HepG2 (cell line): Measurements from ENCODE around the gene TPRG1. TPM values are rescaled to one million over a fixed set of nuclear protein-coding genes. Genes with fewer than 3 reads are reported as not detected.

Experiments used
- ATAC-seq: fragments of 200-7000 bp; cut with Tn5 transposase; 3 replicates; pipeline ENCODE4 v1.9.1; 2020; ENCODE audit warnings: mild to moderate bottlenecking, moderate library complexity
- BruUV-seq: library from RNA; stranded (reverse); fragments of 400-500 nt; replicated peaks from 2 replicates; lab custom pipeline; 2021; lab: Mats Ljungman, UMichigan
- CTCF ChIA-PET: fragments of 300-600 bp; formaldehyde crosslinking; extraction: SDS; loops from one replicate; lab custom pipeline; 2021; ENCODE audit warnings: low total read pairs, inconsistent platforms, low intra/inter-chr PET ratio; lab: Yijun Ruan, JAX
- POLR2A ChIA-PET: fragments of 350-600 bp; sonication (Branson Sonifier 250); formaldehyde crosslinking; loops from one replicate; lab custom pipeline; 2020; ENCODE audit warnings: antibody characterized with exemption, inconsistent platforms; lab: Yijun Ruan, JAX
- DNase-seq: peaks from one replicate; pipeline ENCODE4 v3.0.0-alpha.2; 2015; ENCODE audit warnings: low spot score
- FAIRE-seq: peaks from 3 replicates; lab custom pipeline; 2011; peaks lifted over from hg19 to GRCh38; lab: Jason Lieb, UNC
- H2AFZ ChIP-seq: one replicate; pipeline ENCODE4 v1.6.1; 2011; ENCODE audit warnings: low read length, inconsistent platforms
- H3K27ac ChIP-seq: fragments of 300-600 bp; 3 replicates; pipeline ENCODE4 v1.8.0; 2011; ENCODE audit warnings: mixed run types, mild to moderate bottlenecking, mixed read lengths, low read length, inconsistent platforms; ENCODE audit not compliant: insufficient read depth; ENCODE audit errors: extremely low read length
- H3K27me3 ChIP-seq, 2 experiments: fragments of 200-600 bp in 1 of 2; 2 replicates in 1 of 2; 3 replicates in 1 of 2; pipeline versions ENCODE4 v1.6.0 to v1.8.0; 2011; ENCODE audit warnings: low read length in 2 of 2, mild to moderate bottlenecking in 2 of 2, moderate library complexity in 2 of 2, inconsistent platforms in 1 of 2; ENCODE audit not compliant: insufficient read depth in 2 of 2, control insufficient read depth in 1 of 2
- H3K36me3 ChIP-seq, 2 experiments: fragments of 200-600 bp in 1 of 2; replicated peaks in 1 of 2; 2 replicates in 1 of 2; 3 replicates in 1 of 2; pipeline versions ENCODE4 v1.5.1 to v1.8.0; 2011; ENCODE audit warnings: low read length in 2 of 2, inconsistent platforms in 1 of 2; ENCODE audit not compliant: insufficient read depth in 2 of 2, control insufficient read depth in 1 of 2
- H3K4me1 ChIP-seq: 2 replicates; pipeline ENCODE4 v1.5.1; 2012; ENCODE audit warnings: low read length, inconsistent platforms; ENCODE audit not compliant: insufficient read depth
- H3K4me2 ChIP-seq: 2 replicates; pipeline ENCODE4 v1.6.0; 2011; ENCODE audit warnings: low read depth, low read length, inconsistent platforms
- H3K4me3 ChIP-seq, 3 experiments: fragments of 200-600 bp in 1 of 3; sonication (generic), shearing (Covaris generic) in 1 of 3; replicated peaks in 1 of 3; 2 replicates each; pipeline ENCODE4 v1.5.1; 2011 to 2016; ENCODE audit warnings: low read length in 3 of 3, inconsistent platforms in 2 of 3, low read depth in 2 of 3, mild to moderate bottlenecking in 2 of 3, control low read depth in 1 of 3, mixed read lengths in 1 of 3; ENCODE audit not compliant: insufficient read depth in 1 of 3
- H3K79me2 ChIP-seq: one replicate; pipeline ENCODE4 v1.6.1; 2011; ENCODE audit warnings: low read length, inconsistent platforms; ENCODE audit not compliant: insufficient read depth
- H3K9ac ChIP-seq: 2 replicates; pipeline ENCODE4 v1.6.0; 2011; ENCODE audit warnings: mild to moderate bottlenecking, low read depth, low read length, inconsistent platforms; ENCODE audit not compliant: insufficient read depth
- H3K9me3 ChIP-seq: 2 replicates; pipeline ENCODE4 v1.5.1; 2012; ENCODE audit warnings: mild to moderate bottlenecking, low read length
- H4K20me1 ChIP-seq: 2 replicates; pipeline ENCODE4 v1.6.0; 2011; ENCODE audit warnings: inconsistent platforms, mild to moderate bottlenecking, low read length, moderate library complexity; ENCODE audit not compliant: insufficient read depth
- ATM ChIP-seq: fragments of 450-650 bp; IDR thresholded peaks from 2 replicates; pipeline ENCODE4 v1.7.1; 2017; ENCODE audit warnings: mild to moderate bottlenecking, borderline replicate concordance
- BRCA1 ChIP-seq: sonication (generic); formaldehyde crosslinking; IDR thresholded peaks from 2 replicates; pipeline ENCODE4 v1.4.0; 2020; ENCODE audit warnings: missing genetic modification reagents
- CEBPG ChIP-seq: IDR thresholded peaks from 2 replicates; pipeline ENCODE4 v1.6.1; 2016
- FOXM1 ChIP-seq: sonication (generic); formaldehyde crosslinking; IDR thresholded peaks from 2 replicates; pipeline ENCODE4 v1.5.0; 2020; ENCODE audit warnings: missing genetic modification reagents
- HNRNPH1 ChIP-seq: fragments of 200-400 bp; formaldehyde crosslinking; optimal IDR thresholded peaks from 2 replicates; pipeline ENCODE3; 2017; ENCODE audit warnings: mild to moderate bottlenecking, low read depth, low read length
- KDM1A ChIP-seq: IDR thresholded peaks from 2 replicates; pipeline ENCODE4 v1.6.1; 2016; ENCODE audit warnings: missing compliant biosample characterization
- NAIF1 ChIP-seq: sonication (generic); formaldehyde crosslinking; IDR thresholded peaks from 2 replicates; pipeline ENCODE4 v1.5.0; 2020; ENCODE audit warnings: mild to moderate bottlenecking, missing genetic modification reagents, borderline replicate concordance
- NR2C2 ChIP-seq: sonication (generic); formaldehyde crosslinking; IDR thresholded peaks from 2 replicates; pipeline ENCODE4 v1.4.0; 2020; ENCODE audit warnings: missing genetic modification reagents, mild to moderate bottlenecking, moderate library complexity, borderline replicate concordance
- TBX3 ChIP-seq: fragments of 450-650 bp; IDR thresholded peaks from 2 replicates; pipeline ENCODE4 v1.6.1; 2017; ENCODE audit warnings: antibody characterized with exemption, mild to moderate bottlenecking, inconsistent platforms, borderline replicate concordance
- TEAD2 ChIP-seq: sonication (generic); formaldehyde crosslinking; IDR thresholded peaks from 2 replicates; pipeline ENCODE4 v1.9.0; 2021; ENCODE audit warnings: missing genetic modification reagents
- ZBTB7B ChIP-seq: sonication (generic); formaldehyde crosslinking; IDR thresholded peaks from 2 replicates; pipeline ENCODE4 v1.4.0; 2020; ENCODE audit warnings: missing genetic modification reagents
- ZNF720 ChIP-seq: sonication (generic); formaldehyde crosslinking; IDR thresholded peaks from 2 replicates; pipeline ENCODE4 v1.4.0; 2020; ENCODE audit warnings: missing genetic modification reagents
- WGBS: methylation state at CpG from one replicate; pipeline ENCODE4 v1.1.6; 2017; ENCODE audit warnings: low lambda C conversion rate; 5-methylcytosine and 5-hydroxymethylcytosine counted together
- in situ Hi-C: cut with HindIII; loops from 2 replicates; pipeline ENCODE4 v1.10.0; 2017; ENCODE audit warnings: low pct_unique_long_range_greater_than_20kb; ENCODE audit not compliant: extremely low pct_ligation_motif_present
- intact Hi-C: fragments of 100-400 bp; cut with micrococcal nuclease; formaldehyde crosslinking; loops from one replicate; pipeline ENCODE4 v1.10.0; 2022; ENCODE audit not compliant: unreplicated experiment
- polyA plus RNA-seq, 8 experiments: library from polyadenylated mRNA; depleted of rRNA in 3 of 8; stranded (reverse) in 7 of 8; unstranded in 1 of 8; fragments of >200 nt; fragmentation: Illumina TruSeq in 4 of 8; extraction: Trizol in 4 of 8; gene quantifications; 2 replicates each; pipeline versions ENCODE4 v1.2.1 to v1.2.3, GENCODE V29; 2011 to 2016; ENCODE audit warnings: low read depth in 4 of 8, missing spikeins in 1 of 8, mixed read lengths in 1 of 8; ENCODE audit not compliant: insufficient read depth in 1 of 8
- total RNA-seq, 5 experiments: library from RNA; depleted of rRNA; stranded (reverse); fragments of >200 nt; fragmentation: Illumina TruSeq; extraction: Trizol; gene quantifications; 2 replicates each; pipeline ENCODE4 v1.2.3, GENCODE V29; 2016; ENCODE audit warnings: low read depth in 1 of 5
- TF ChIP-seq, protein P1 (sequence below): sonication (generic); formaldehyde crosslinking; IDR thresholded peaks from 2 replicates; pipeline ENCODE4 v1.4.0; 2020; ENCODE audit warnings: missing genetic modification reagents, borderline replicate concordance
- TF ChIP-seq, protein P2 (sequence below): sonication (generic); formaldehyde crosslinking; IDR thresholded peaks from 2 replicates; pipeline ENCODE4 v1.4.0; 2020; ENCODE audit warnings: missing genetic modification reagents
- TF ChIP-seq, protein P3 (sequence below): IDR thresholded peaks from 2 replicates; pipeline ENCODE4 v1.6.1; 2012; ENCODE audit warnings: low read length, improper control_type of control experiment
- TF ChIP-seq, protein P4 (sequence below): sonication (generic); formaldehyde crosslinking; IDR thresholded peaks from 2 replicates; pipeline ENCODE4 v1.5.1; 2020; ENCODE audit warnings: missing genetic modification reagents, mild to moderate bottlenecking, borderline replicate concordance

Gene TPRG1
- total and polyA plus RNA-seq, 2 of the 13 experiments (the other 11 are each of a cell fraction or from before 2014, with no cell fraction given): 0.17 TPM; not detected in 1

DNA sequence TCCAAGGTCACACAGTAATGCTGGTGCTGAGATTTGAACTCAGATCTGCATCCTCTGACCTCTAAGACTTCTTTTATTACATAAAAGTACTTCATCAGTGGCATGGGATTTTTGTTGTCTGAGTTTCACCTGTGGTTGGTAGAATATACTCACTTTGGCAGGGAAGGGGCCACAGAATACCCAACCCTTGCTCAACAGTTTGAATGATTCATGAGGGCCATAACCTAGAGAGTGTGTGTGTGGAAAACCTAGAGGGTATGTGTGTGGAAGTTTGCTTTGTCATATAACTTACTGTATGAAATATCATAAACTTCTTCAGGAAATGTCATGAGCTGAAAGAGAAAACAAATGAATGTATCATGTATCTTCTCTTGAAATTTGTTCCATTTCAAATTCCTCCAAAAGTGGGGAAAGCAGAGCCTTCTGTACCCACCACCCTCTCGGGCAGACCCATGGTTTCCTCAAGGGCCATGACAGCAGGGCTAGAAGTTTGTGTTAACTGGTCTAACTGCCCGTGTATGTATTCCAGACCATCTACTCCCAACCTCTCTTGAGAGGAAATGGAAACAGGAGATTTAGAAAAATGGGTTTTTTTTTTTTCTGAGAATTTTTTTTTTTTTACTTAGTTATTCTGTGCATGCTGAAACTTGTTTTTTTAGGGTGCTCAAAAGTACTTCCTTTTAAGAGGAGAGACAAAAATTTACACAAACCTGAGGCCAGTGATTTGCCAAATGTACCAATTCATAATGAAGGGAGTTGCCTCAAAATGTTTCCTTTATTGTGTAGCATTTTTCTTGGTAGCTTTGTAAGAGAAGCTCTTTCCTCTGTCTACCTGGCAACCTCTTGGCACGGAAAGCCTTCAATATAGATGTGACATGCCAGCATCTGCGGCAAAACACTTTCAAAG, 127.0 kb downstream of the TPRG1 start (continued):
- TF ChIP-seq HNRNPH1: no peak
- TF ChIP-seq, protein P1, sequence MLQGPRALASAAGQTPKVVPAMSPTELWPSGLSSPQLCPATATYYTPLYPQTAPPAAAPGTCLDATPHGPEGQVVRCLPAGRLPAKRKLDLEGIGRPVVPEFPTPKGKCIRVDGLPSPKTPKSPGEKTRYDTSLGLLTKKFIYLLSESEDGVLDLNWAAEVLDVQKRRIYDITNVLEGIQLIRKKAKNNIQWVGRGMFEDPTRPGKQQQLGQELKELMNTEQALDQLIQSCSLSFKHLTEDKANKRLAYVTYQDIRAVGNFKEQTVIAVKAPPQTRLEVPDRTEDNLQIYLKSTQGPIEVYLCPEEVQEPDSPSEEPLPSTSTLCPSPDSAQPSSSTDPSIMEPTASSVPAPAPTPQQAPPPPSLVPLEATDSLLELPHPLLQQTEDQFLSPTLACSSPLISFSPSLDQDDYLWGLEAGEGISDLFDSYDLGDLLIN (CRISPR knock-in tag): no peak
- TF ChIP-seq KDM1A (CRISPR knock-in tag): no peak
- TF ChIP-seq, all 625 proteins: peak for 0

DNA sequence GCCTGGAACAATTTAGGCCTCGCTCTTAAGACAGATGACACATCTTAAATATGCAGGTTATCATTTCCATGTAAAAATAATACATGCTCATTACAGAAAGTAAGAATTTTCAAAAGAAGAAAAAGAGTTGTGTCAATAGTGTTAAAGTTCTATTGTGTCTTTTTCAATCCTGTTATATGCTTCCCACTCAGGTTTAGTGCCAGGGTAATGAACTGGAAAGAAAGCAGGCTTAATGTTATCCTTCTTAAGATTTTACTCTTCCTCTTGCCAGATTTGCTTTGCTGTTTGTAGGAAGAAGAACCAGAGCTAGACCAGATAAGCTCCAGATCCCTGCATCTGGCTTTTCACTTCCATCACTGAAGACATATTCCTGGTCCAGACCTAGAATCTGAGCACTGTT, 128.6 kb downstream of the TPRG1 start:
- H3K9me3 ChIP-seq: no peaks in the 10 kb centered on the region
- ChIA-PET POLR2A (no interaction called here), CTCF (no interaction called here)
- no peaks in the 10 kb centered on the region for H3K79me2 ChIP-seq
- WGBS: 85% methylated on average over 1 of the region's 1 CpG
- in situ Hi-C loops: no loop called here
- intact Hi-C loops: no loop called here
- H3K36me3 ChIP-seq: no peaks in the 10 kb centered on the region
- no peak overlapping the region for H3K4me2 ChIP-seq
- no peaks in the 10 kb centered on the region for H3K27me3 ChIP-seq
- no peak overlapping the region for H3K27ac ChIP-seq
- BruUV-seq: no TSS peak
- ATAC-seq (no peak), FAIRE-seq (no peak), DNase-seq (no peak)
- H3K4me3 ChIP-seq: no peak overlapping the region
- no peak overlapping the region for H3K9ac ChIP-seq
- no peaks in the 10 kb centered on the region for H3K4me1 ChIP-seq
- no peak overlapping the region for H2AFZ ChIP-seq
- H4K20me1 ChIP-seq: no peaks in the 10 kb centered on the region
- TF ChIP-seq NR2C2 (no peak), CEBPG (CRISPR knock-in tag) (no peak), BRCA1 (CRISPR knock-in tag) (no peak), TEAD2 (CRISPR knock-in tag) (no peak), FOXM1 (CRISPR knock-in tag) (no peak), NAIF1 (CRISPR knock-in tag) (no peak), ZNF720 (no peak), ATM (no peak), ZBTB7B (CRISPR knock-in tag) (no peak), TBX3 (no peak)
- TF ChIP-seq, protein P2, sequence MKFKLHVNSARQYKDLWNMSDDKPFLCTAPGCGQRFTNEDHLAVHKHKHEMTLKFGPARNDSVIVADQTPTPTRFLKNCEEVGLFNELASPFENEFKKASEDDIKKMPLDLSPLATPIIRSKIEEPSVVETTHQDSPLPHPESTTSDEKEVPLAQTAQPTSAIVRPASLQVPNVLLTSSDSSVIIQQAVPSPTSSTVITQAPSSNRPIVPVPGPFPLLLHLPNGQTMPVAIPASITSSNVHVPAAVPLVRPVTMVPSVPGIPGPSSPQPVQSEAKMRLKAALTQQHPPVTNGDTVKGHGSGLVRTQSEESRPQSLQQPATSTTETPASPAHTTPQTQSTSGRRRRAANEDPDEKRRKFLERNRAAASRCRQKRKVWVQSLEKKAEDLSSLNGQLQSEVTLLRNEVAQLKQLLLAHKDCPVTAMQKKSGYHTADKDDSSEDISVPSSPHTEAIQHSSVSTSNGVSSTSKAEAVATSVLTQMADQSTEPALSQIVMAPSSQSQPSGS (CRISPR knock-in tag): no peak
- TF ChIP-seq, protein P3, sequence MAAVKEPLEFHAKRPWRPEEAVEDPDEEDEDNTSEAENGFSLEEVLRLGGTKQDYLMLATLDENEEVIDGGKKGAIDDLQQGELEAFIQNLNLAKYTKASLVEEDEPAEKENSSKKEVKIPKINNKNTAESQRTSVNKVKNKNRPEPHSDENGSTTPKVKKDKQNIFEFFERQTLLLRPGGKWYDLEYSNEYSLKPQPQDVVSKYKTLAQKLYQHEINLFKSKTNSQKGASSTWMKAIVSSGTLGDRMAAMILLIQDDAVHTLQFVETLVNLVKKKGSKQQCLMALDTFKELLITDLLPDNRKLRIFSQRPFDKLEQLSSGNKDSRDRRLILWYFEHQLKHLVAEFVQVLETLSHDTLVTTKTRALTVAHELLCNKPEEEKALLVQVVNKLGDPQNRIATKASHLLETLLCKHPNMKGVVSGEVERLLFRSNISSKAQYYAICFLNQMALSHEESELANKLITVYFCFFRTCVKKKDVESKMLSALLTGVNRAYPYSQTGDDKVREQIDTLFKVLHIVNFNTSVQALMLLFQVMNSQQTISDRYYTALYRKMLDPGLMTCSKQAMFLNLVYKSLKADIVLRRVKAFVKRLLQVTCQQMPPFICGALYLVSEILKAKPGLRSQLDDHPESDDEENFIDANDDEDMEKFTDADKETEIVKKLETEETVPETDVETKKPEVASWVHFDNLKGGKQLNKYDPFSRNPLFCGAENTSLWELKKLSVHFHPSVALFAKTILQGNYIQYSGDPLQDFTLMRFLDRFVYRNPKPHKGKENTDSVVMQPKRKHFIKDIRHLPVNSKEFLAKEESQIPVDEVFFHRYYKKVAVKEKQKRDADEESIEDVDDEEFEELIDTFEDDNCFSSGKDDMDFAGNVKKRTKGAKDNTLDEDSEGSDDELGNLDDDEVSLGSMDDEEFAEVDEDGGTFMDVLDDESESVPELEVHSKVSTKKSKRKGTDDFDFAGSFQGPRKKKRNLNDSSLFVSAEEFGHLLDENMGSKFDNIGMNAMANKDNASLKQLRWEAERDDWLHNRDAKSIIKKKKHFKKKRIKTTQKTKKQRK: no peak
- TF ChIP-seq, protein P4, sequence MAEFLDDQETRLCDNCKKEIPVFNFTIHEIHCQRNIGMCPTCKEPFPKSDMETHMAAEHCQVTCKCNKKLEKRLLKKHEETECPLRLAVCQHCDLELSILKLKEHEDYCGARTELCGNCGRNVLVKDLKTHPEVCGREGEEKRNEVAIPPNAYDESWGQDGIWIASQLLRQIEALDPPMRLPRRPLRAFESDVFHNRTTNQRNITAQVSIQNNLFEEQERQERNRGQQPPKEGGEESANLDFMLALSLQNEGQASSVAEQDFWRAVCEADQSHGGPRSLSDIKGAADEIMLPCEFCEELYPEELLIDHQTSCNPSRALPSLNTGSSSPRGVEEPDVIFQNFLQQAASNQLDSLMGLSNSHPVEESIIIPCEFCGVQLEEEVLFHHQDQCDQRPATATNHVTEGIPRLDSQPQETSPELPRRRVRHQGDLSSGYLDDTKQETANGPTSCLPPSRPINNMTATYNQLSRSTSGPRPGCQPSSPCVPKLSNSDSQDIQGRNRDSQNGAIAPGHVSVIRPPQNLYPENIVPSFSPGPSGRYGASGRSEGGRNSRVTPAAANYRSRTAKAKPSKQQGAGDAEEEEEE (CRISPR knock-in tag): no peak
